ENCODE results near the gene PDZD2.
A peak's percentile ranks its signal among the peaks of the same experiment; 100 is the strongest.

Gene PDZD2

GRCh38 chr5:31823472-31823871 lies 184.5 kb downstream of the PDZD2 start:
- in situ Hi-C loops (cut with MboI; ENCODE audit: low pct_unique_long_range_greater_than_20kb, low sequenced_read_pairs, unreplicated experiment) = loop anchor here (25.0 kb wide), 2 partner anchors 236 to 264 kb away; no protein-coding TSS in a partner anchor
- TF ChIP-seq CTCF (IDR thresholded peaks at IDR 0.05; ENCODE audit: extremely low read depth, insufficient read depth, missing control alignments) = no peak
- no peak for DNase-seq (ENCODE audit: low spot score)

GRCh38 chr5:31824869-31825517 lies 186.1 kb downstream of the PDZD2 start:
- no peak for DNase-seq (ENCODE audit: low spot score)
- in situ Hi-C loops (cut with MboI; ENCODE audit: low pct_unique_long_range_greater_than_20kb, low sequenced_read_pairs, unreplicated experiment) = loop anchor here (25.0 kb wide), 2 partner anchors 238 to 262 kb away; no protein-coding TSS in a partner anchor
- no peak for TF ChIP-seq CTCF (IDR thresholded peaks at IDR 0.05; ENCODE audit: extremely low read depth, insufficient read depth, missing control alignments)

- in situ Hi-C loops (cut with MboI; ENCODE audit: low pct_unique_long_range_greater_than_20kb, low sequenced_read_pairs, unreplicated experiment) = no loop called here
- peak; percentile 43 for DNase-seq (ENCODE audit: low spot score)
Measured at GRCh38 chr5:31825518-31826068, 186.7 kb downstream of the PDZD2 start.

GRCh38 chr5:31827867-31828266 lies 188.9 kb downstream of the PDZD2 start:
- no peak for TF ChIP-seq CTCF (IDR thresholded peaks at IDR 0.05; ENCODE audit: extremely low read depth, insufficient read depth, missing control alignments)
- DNase-seq (ENCODE audit: low spot score) = no peak
- in situ Hi-C loops (cut with MboI; ENCODE audit: low pct_unique_long_range_greater_than_20kb, low sequenced_read_pairs, unreplicated experiment) = no loop called here

More at GRCh38 chr5:31825518-31826068, 186.7 kb downstream of the PDZD2 start:
- TF ChIP-seq CTCF (IDR thresholded peaks at IDR 0.05; ENCODE audit: extremely low read depth, insufficient read depth, missing control alignments) = peak; percentile 65

GRCh38 chr5:31832966-31833365 lies 194.0 kb downstream of the PDZD2 start:
- no peak for TF ChIP-seq CTCF (IDR thresholded peaks at IDR 0.05; ENCODE audit: extremely low read depth, insufficient read depth, missing control alignments)
- in situ Hi-C loops (cut with MboI; ENCODE audit: low pct_unique_long_range_greater_than_20kb, low sequenced_read_pairs, unreplicated experiment) = no loop called here
- no peak for DNase-seq (ENCODE audit: low spot score)

- in situ Hi-C loops (cut with MboI; ENCODE audit: low pct_unique_long_range_greater_than_20kb, low sequenced_read_pairs, unreplicated experiment) = no loop called here
- no peak for DNase-seq (ENCODE audit: low spot score)
- no peak for TF ChIP-seq CTCF (IDR thresholded peaks at IDR 0.05; ENCODE audit: extremely low read depth, insufficient read depth, missing control alignments)
Measured at GRCh38 chr5:31833710-31834109, 194.8 kb downstream of the PDZD2 start.

All from GM13977 (cell line).